Testis (tissue), 2 donors: Measurements from ENCODE around the gene CHODL.

ENCODE experiments used
- POLR2A ChIP-seq: fragments of 450-650 bp; IDR thresholded peaks from one replicate; pipeline ENCODE4 v1.6.1; 2017; ENCODE audit warnings: antibody characterized with exemption, mild to moderate bottlenecking, moderate library complexity
- TF ChIP-seq, protein P1 (sequence below), 3 experiments: fragments of 450-650 bp in 2 of 3; fragments of 200-600 bp in 1 of 3; sonication (generic) in 1 of 3; IDR thresholded peaks; one replicate each; pipeline ENCODE4 v1.5.1; 2016 to 2019; ENCODE audit warnings: antibody characterized with exemption in 3 of 3, mild to moderate bottlenecking in 2 of 3, moderate library complexity in 1 of 3

DNA sequence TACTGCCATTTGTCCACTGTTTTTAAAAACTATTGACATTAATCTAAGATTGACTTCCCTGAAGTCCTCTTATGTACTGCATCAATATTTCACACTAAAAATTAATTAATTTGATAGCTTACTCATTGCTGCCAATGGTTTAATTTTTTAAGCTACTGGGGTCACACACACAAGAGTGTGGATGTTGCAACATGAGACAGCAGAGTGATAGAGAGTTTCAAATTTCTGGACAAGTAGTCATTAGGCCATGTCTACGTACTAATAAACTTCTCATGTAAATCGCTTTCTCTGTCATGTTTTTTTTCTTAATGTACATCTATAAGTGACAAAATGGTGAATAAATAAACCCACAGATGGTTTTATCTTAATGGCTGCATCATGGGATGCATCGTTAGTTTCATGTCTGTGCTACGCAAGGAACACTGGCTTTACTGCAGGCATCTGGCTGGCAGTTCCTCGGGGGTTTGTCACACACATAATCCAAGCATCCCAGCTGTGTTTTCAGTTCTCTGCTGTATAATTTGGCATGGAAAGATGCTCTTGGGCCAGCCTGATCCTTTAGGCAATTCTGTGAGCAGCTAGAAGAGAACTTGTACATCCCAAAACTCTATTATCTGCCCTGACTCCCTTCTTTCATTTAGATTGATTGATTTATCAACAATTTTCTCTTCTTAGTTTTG lies 16.4 kb upstream of the CHODL start:
- no peak for TF ChIP-seq POLR2A
- TF ChIP-seq, protein P1, sequence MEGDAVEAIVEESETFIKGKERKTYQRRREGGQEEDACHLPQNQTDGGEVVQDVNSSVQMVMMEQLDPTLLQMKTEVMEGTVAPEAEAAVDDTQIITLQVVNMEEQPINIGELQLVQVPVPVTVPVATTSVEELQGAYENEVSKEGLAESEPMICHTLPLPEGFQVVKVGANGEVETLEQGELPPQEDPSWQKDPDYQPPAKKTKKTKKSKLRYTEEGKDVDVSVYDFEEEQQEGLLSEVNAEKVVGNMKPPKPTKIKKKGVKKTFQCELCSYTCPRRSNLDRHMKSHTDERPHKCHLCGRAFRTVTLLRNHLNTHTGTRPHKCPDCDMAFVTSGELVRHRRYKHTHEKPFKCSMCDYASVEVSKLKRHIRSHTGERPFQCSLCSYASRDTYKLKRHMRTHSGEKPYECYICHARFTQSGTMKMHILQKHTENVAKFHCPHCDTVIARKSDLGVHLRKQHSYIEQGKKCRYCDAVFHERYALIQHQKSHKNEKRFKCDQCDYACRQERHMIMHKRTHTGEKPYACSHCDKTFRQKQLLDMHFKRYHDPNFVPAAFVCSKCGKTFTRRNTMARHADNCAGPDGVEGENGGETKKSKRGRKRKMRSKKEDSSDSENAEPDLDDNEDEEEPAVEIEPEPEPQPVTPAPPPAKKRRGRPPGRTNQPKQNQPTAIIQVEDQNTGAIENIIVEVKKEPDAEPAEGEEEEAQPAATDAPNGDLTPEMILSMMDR (IDR thresholded peaks at IDR 0.05) = no peak
